Stomach (tissue), 9 donors: ENCODE measurements around the gene AGPS. TPM values are rescaled to one million over a fixed set of nuclear protein-coding genes. Genes with fewer than 3 reads are reported as not detected.

Experiments used
- DNase-seq, 2 donors: peaks; one replicate each; pipeline versions ENCODE4 v3.0.0 to v3.0.0-alpha.2; 2013 to 2019
- H3K27ac ChIP-seq, 5 donors: fragments of 200-600 bp in 4 of 5; sonication (generic) in 4 of 5; one replicate each; pipeline ENCODE4 v1.5.1; 2013 to 2019; ENCODE audit warnings: mild to moderate bottlenecking in 1 of 5, moderate library complexity in 1 of 5
- H3K27me3 ChIP-seq, 3 donors: fragments of 200-600 bp; sonication (generic); one replicate each; pipeline ENCODE4 v1.5.1; 2017 to 2019; ENCODE audit warnings: mixed run types in 1 of 3
- H3K36me3 ChIP-seq, 4 donors: fragments of 200-600 bp; sonication (generic); 1 replicate in 3 of 4; 2 replicates in 1 of 4; pipeline ENCODE4 v1.5.1; 2016 to 2019
- H3K4me1 ChIP-seq, 4 donors: fragments of 200-600 bp; sonication (generic); one replicate each; pipeline ENCODE4 v1.5.1; 2016 to 2019
- H3K4me3 ChIP-seq, 4 donors: fragments of 200-600 bp; sonication (generic) in 3 of 4; one replicate each; pipeline ENCODE4 v1.5.1; 2016 to 2019; ENCODE audit warnings: mild to moderate bottlenecking in 1 of 4
- H3K9me3 ChIP-seq, 4 donors: fragments of 200-600 bp; sonication (generic); one replicate each; pipeline ENCODE4 v1.5.1; 2016 to 2019
- EP300 ChIP-seq: sonication (generic); formaldehyde crosslinking; IDR thresholded peaks from one replicate; pipeline ENCODE4 v1.6.1; 2017; ENCODE audit warnings: antibody characterized with exemption
- POLR2A ChIP-seq, 4 donors: fragments of 450-650 bp; IDR thresholded peaks; one replicate each; pipeline ENCODE4 v1.6.1; 2016; ENCODE audit warnings: antibody characterized with exemption in 4 of 4, control low read depth in 2 of 4, mild to moderate bottlenecking in 1 of 4, moderate library complexity in 1 of 4
- POLR2AphosphoS5 ChIP-seq, 3 donors: sonication (generic); formaldehyde crosslinking; IDR thresholded peaks; one replicate each; pipeline ENCODE4 v1.6.1; 2016; ENCODE audit warnings: antibody characterized with exemption in 3 of 3
- WGBS, 5 donors: extraction: QIAGEN DNeasy Blood & Tissue Kit in 3 of 5; methylation state at CpG; one replicate each; pipeline versions ENCODE4 v1.1.5 to v1.1.7; 2013 to 2018; 5-methylcytosine and 5-hydroxymethylcytosine counted together
- intact Hi-C: fragments of 100-400 bp; cut with DNase I; formaldehyde crosslinking; loops from one replicate; pipeline ENCODE4 v1.15.1; 2023; ENCODE audit warnings: low total_unique reads
- polyA plus RNA-seq, 3 donors: library from polyadenylated mRNA; stranded (reverse); fragments of 200-250 nt; gene quantifications; one replicate each; pipeline ENCODE4 v1.2.3, GENCODE V29; 2013
- total RNA-seq, 5 donors: library from RNA; depleted of rRNA; stranded (reverse); fragments of >200 nt; gene quantifications; one replicate each; pipeline versions ENCODE4 v1.1.0 to v1.2.3, GENCODE V29; 2014 to 2016
- TF ChIP-seq, protein P1 (sequence below), 7 experiments: fragments of 450-650 bp in 4 of 7; fragments of 200-600 bp in 3 of 7; sonication (generic) in 3 of 7; IDR thresholded peaks; one replicate each; pipeline ENCODE4 v1.5.1; 2016 to 2019; ENCODE audit warnings: antibody characterized with exemption in 7 of 7, control low read depth in 2 of 7, mild to moderate bottlenecking in 1 of 7
- donor health status: healthy with polysubstance abuse.
- donor health status: Bipolar disorder and iron deficiency.
- donor health status: healthy.

The AGPS gene
- total and polyA plus RNA-seq, 8 donors: 4.2 to 163 (median 26.4) TPM

DNA sequence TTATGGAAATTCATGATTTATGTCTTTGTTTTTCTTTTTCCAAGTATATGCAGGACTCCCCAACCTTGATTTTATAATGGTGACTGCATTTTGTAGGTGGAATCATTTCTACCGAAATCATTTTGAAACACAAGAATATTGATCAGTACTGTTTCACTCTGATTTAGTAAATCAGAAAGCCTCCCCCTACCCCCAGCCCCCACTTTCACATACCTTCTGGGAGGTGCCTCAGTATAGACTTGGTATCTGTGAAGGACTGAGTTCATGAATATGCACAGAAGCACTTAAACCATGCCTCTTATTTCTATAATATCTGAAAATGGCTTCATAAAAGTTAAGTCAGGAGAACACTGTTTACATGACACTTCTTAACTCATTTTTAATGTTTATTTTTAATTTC lies 147.7 kb downstream of the AGPS start:
- H3K27ac ChIP-seq: no peak overlapping the region
- peaks cover 0 to 13% (median 5%) of the 10 kb centered on the region in 4 donors for H3K36me3 ChIP-seq
- no peak for DNase-seq
- intact Hi-C loops: no loop called here
- peaks cover 0 to 6% (median 0%) of the 10 kb centered on the region in 4 donors for H3K4me1 ChIP-seq
- TF ChIP-seq, protein P1, sequence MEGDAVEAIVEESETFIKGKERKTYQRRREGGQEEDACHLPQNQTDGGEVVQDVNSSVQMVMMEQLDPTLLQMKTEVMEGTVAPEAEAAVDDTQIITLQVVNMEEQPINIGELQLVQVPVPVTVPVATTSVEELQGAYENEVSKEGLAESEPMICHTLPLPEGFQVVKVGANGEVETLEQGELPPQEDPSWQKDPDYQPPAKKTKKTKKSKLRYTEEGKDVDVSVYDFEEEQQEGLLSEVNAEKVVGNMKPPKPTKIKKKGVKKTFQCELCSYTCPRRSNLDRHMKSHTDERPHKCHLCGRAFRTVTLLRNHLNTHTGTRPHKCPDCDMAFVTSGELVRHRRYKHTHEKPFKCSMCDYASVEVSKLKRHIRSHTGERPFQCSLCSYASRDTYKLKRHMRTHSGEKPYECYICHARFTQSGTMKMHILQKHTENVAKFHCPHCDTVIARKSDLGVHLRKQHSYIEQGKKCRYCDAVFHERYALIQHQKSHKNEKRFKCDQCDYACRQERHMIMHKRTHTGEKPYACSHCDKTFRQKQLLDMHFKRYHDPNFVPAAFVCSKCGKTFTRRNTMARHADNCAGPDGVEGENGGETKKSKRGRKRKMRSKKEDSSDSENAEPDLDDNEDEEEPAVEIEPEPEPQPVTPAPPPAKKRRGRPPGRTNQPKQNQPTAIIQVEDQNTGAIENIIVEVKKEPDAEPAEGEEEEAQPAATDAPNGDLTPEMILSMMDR (IDR thresholded peaks at IDR 0.05): no peak
- TF ChIP-seq EP300: no peak
- TF ChIP-seq POLR2A (IDR thresholded peaks at IDR 0.05): no peak
- TF ChIP-seq POLR2AphosphoS5 (IDR thresholded peaks at IDR 0.05): no peak
- H3K27me3 ChIP-seq: no peaks in the 10 kb centered on the region
- no peaks in the 10 kb centered on the region for H3K9me3 ChIP-seq
- H3K4me3 ChIP-seq: no peak overlapping the region
- 88 to 93% (median 89%) methylated on average over 1 of the region's 1 CpG for WGBS, 5 donors

DNA sequence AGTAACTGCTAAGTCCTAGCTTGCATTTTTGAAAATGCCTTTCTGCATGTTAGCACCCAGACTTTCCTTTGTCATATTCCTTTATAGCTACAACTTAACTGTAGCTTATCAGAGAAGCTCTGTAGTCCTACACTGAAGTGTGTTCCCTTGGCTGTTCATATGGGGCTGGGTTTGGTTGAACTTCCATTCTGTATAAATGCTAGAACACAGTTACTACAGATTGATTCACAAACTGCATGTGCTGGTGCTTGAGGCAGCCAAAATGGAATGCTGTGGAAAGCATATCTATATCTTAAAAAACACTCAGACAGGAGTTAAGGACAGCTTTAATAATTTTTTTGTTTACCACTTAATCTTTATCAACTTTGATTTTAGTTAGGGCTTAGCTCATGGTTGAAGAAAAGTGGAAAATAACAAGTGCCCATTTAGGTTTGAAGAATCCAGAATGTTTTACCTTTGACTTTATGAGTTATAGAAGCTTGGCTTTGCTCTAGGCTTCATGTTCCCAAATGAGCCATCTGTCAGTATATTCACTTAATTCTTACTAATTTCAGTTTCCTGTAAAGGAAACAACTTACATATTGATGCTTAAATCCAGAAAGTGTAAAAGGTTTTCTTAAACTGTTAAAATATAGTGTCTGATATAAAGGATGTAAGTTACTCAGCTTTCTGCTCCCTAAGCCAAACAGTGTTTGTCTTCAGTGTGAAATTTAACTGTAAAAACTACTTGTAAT lies 148.9 kb downstream of the AGPS start:
- DNase-seq: no peak
- no peak for TF ChIP-seq POLR2A (IDR thresholded peaks at IDR 0.05)
- no peak for TF ChIP-seq POLR2AphosphoS5 (IDR thresholded peaks at IDR 0.05)
- Histone ChIP-seq H3K9me3 (no peaks in the 10 kb centered on the region), H3K4me1 (peaks cover 0 to 6% (median 0%) of the 10 kb centered on the region in 4 donors), H3K27ac (no peak overlapping the region), H3K27me3 (no peaks in the 10 kb centered on the region), H3K4me3 (no peak overlapping the region), H3K36me3 (peaks cover 0 to 13% (median 5%) of the 10 kb centered on the region in 4 donors)
- intact Hi-C loops: no loop called here

DNA sequence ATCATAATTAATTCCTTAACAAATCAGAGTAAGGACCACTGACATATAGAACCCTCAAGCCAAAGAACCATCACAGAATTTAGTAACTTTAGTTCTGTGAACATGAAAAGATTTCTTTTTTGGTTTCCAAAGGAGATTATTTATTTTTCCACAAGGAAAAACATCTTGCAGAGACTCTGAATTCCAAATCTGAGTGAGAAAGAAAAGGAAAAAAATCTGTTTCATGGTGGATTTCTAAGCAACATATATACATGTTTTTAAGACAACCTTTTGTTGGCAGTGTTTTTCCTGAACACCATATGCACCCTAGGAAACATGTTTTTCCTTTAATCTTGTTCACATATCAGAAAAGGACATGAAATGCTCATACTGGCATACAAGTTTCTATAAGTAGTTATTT lies 149.8 kb downstream of the AGPS start:
- DNase-seq: no peak
- intact Hi-C loops: no loop called here
- Histone ChIP-seq H3K36me3 (peaks cover 0 to 13% (median 5%) of the 10 kb centered on the region in 4 donors), H3K9me3 (no peaks in the 10 kb centered on the region), H3K4me1 (peaks cover 0 to 6% (median 0%) of the 10 kb centered on the region in 4 donors), H3K27ac (no peak overlapping the region), H3K27me3 (no peaks in the 10 kb centered on the region), H3K4me3 (no peak overlapping the region)
- TF ChIP-seq EP300: no peak
- no peak for TF ChIP-seq POLR2A (IDR thresholded peaks at IDR 0.05)
- TF ChIP-seq, protein P1 (IDR thresholded peaks at IDR 0.05): no peak
- TF ChIP-seq POLR2AphosphoS5 (IDR thresholded peaks at IDR 0.05): no peak

DNA sequence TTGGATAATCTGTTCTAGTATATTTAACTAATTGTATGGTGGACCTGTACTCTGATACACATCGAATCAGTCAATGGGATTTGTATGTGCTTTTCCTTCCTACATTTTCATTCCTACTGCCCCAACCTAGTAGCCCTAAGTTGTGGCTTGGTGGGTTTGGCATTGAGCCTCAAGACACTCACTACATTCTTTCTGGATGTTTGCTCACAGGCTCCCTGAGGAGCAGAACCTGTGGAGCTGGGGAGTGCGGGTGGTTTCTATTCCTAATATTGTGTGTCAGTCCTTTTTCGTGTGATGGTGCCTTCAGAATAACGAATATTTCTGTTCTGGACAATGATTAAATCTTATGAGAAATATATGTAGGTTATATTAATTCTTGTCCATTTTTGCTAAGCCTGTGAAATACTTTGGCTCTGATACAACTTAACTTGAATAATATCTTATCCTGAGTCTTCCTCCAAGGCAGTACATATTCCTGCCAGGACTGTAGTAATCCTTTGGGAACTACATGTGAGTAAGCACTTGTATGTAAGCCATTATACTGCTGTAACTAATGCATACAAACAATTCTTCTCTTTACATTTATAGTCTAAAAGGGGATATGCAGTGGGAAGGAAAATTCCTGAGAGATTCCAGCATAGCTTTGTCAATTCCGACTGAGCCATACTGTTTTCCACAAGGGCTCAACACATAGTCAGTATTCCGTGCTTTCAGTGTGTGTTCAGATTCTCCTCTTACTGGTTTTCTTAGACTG lies 150.6 kb downstream of the AGPS start:
- no peak for TF ChIP-seq POLR2A (IDR thresholded peaks at IDR 0.05)
- TF ChIP-seq, protein P1 (IDR thresholded peaks at IDR 0.05): no peak
- no peak for TF ChIP-seq POLR2AphosphoS5 (IDR thresholded peaks at IDR 0.05)
- no peak for TF ChIP-seq EP300
- Histone ChIP-seq H3K4me3 (no peak overlapping the region), H3K27me3 (no peaks in the 10 kb centered on the region), H3K27ac (no peak overlapping the region), H3K4me1 (peaks cover 0 to 6% (median 0%) of the 10 kb centered on the region in 4 donors), H3K36me3 (peaks cover 0 to 9% (median 4%) of the 10 kb centered on the region in 4 donors), H3K9me3 (no peaks in the 10 kb centered on the region)
- 73 to 87% (median 81%) methylated on average over 6 of the region's 6 CpGs for WGBS, 5 donors
- DNase-seq: peak in 1 of 2 donors; percentile 76
- intact Hi-C loops: no loop called here
